NCI-H2029 (cell line): Measurements from ENCODE around the gene KMT2B.
A peak's percentile ranks its signal among the peaks of the same experiment; 100 is the strongest.
"Not testable (repeated sequence)": the region's sequence is repeated elsewhere in the genome, so short reads cannot be mapped to it uniquely, and the experiment has no call there.

Experiments
- DNase-seq: peaks from one replicate; lab custom pipeline; 2025; lab: John Stamatoyannopoulos, UW

KMT2B gene

DNA sequence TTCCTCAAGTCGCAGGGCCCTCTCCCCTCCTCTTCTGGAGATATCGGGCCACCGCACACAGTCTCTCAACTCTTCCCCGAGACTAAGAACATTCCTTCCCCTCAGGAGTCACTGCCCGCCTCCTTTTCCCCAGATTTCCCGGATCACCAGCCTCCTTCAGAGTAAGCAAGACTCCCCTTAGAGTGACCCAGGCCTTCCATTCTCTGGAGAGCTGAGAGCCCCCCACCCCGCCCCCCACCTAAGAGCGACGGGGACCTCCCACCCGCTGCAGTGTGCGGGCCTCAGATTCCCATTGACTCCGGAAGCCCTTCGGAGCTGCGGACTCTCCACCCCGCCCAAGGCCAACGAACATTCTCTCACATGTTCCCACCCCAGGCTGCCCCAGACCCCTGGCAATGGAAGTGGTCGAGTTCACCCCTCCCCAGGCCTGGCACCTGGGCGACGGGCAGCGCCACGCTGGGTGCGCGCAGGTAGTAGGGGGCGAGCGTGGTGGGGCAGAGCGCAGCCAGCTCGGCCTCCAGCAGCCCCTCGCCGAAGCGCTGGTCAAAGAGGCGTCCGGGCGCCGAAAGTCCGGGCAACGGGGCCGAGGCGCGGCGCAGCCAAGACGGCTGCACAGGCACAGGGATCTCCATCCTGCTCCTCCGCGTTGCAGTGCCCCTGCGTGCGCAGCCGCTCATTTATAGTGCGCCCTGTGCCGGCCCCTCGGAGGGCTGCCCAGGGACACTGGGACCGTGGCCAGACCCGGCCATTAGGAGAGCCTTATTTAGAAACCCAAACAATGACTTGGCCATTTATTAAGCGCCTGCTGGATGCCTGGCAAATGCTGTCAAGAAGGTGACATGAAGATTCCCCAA lies 38.8 kb downstream of the KMT2B start, which contains the start of gene HSPB6:
TSS of gene HSPB6 (minus strand) at position 653 of the 854 bp plus-strand sequence. CDS start at position 632, 21 bp downstream.
- no peak for DNase-seq

- peak; percentile 22 for DNase-seq
Measured at GRCh38 chr19:35757231-35757748, 39.5 kb downstream of the KMT2B start.

- peak; percentile 99 for DNase-seq
Measured at GRCh38 chr19:35757749-35758608, 40.2 kb downstream of the KMT2B start, which contains the start of gene PROSER3. Gene PROSER3 (plus strand): TSS chr19:35758176. CDS start chr19:35758216, 40 bp downstream.

GRCh38 chr19:35759697-35760096 lies 41.9 kb downstream of the KMT2B start:
- DNase-seq = no peak

GRCh38 chr19:35760711-35761349 lies 43.0 kb downstream of the KMT2B start:
- no peak for DNase-seq

DNA sequence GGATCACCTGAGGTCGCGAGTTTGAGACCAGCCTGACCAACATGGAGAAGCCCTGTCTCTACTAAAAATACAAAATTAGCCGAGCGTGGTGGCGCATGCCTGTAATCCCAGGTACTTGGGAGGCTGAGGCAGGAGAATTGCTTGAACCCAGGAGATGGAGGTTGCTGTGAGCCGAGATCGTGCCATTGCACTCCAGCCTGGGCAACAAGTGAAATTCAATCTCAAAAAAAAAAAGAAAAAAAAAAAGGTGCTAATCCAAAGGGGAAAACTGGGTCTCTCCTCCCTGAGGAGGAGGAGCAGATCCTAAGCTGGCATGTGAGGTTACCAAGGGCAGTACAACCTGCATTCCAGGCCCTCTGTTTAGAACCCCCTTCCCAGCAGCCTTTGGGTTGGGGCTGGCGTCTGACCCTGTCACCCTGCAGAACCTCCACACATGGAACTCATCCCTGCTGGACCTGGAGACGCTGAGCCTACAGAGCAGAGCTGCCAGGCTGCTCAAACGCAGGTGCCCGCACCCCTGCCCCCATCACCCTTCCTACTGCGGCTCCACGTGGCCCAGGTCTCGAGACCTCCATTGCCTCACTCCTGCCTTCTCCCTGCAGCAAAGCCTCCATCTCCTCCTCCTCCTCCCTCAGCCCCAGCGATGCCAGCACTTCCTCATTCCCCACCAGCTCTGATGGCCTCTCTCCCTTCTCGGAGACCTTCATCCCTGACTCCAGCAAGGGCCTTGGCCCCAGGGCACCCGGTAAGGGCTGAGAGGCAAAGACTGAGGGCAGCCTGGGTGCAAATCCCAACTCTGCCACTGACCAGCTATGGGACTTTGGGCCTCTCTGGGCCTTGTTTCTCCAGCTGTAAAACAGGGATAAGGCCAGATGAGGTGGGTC lies 46.9 kb downstream of the KMT2B start:
- DNase-seq = no peak

GRCh38 chr19:35766571-35767104 lies 48.8 kb downstream of the KMT2B start:
- no peak for DNase-seq

DNA sequence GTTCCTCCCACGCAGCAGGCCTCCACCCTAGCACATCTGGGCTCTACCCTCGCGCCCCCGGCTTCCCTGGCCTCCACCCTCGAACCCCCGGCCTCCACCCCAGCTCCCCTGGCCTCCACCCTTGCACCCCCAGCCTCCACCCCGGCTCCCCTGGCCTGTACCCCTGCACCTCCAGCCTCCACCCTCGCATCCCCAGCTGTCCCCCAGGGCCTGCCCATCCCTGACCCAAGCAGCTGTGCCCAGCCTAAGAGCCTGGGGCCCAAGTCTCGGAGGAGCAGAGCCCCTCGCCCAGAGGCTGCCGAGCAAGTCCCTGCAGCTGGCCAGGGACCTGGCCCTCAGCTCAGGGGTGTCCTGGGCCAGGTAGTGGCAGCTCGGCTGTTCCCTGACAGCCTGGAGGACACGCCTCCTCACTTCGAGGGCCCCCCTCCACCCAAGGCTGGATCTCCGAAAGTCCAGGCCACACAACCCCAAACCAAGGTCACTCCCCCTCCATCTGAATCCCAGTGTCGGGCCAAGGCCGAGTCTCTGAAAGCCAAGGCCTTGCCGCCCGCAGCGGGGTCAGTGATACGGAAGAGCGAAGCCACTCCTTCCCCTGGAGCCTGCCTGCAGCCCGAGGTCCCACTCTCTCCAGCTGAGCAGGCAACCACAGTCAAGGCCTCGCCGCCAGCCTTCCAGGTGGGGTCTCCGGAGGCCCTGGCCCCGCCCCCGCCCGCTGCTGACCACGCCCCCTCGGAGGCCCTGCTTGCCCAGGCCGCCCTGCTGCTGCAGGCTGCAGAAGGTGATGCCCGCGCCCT lies 49.7 kb downstream of the KMT2B start:
- DNase-seq = no peak

DNA sequence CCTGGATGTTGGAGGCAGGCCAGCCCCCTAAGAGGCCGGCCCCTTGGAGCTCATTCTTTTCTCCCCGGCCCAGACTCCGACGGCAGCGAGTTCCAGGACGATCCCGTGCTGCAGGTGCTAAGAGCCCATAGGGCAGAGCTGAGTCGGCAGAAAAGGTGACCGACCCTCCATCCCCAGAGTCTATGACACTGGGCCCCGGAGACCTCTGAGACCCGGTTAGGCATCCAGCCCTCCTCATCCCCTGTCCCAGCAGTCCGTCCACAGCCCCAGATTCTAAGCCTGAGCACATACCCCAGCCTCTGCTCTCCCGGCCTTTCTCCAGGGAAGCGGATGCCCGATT lies 50.2 kb downstream of the KMT2B start:
- DNase-seq = no peak

DNA sequence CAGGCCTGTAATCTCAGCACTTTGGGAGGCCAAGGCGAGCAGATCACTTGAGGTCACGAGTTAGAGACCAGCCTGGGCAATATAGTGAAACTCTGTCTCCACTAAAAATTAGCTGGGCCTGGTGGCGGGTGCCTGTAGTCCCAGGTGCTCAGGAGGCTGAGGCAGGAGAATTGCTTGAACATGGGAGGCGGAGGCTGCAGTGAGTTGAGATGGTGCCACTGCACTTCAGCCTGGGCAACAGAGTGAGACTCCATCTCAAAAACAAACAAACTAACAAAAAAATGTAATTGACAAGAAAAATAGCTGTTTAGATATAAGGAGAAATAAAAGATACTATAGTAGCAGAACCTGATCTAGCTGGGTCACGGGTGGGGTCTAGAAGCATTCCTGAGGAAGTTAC lies 54.6 kb downstream of the KMT2B start:
- DNase-seq = not testable (repeated sequence)

DNA sequence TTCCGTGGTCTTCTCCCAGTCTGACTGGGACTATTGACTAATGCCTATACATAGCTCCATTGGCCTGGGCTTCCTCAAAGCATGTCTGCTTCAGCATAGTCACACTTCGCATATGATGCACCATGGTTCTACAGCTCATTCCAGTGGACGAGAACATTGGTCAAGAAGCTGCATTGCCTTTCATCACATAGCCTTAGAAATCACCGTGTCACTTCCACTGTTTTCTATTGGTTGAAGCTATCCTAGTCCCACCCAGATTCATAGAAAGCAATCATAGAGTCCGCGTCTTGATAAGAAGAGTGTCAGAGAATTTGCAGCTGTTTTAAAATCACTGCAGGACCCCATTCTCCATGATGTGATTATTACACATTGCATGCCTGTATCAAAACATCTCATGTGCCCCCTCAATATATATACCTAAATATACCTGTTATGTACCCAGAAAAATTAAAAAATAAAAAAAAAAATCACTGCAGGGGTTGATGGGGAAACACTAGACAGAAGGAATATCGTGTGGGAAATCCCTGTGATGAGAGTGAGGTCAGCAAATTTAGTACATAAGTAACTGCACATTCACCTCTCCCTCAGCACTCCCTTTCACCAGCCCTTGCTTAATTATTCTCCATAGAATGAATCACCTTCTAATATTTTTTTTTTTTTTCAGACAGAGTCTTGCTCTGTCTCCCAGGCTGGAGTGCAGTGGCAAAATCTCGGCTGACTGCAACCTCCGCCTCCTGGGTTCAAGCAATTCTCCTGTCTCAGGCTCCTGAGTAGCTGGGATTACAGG lies 55.4 kb downstream of the KMT2B start:
- DNase-seq = no peak

DNA sequence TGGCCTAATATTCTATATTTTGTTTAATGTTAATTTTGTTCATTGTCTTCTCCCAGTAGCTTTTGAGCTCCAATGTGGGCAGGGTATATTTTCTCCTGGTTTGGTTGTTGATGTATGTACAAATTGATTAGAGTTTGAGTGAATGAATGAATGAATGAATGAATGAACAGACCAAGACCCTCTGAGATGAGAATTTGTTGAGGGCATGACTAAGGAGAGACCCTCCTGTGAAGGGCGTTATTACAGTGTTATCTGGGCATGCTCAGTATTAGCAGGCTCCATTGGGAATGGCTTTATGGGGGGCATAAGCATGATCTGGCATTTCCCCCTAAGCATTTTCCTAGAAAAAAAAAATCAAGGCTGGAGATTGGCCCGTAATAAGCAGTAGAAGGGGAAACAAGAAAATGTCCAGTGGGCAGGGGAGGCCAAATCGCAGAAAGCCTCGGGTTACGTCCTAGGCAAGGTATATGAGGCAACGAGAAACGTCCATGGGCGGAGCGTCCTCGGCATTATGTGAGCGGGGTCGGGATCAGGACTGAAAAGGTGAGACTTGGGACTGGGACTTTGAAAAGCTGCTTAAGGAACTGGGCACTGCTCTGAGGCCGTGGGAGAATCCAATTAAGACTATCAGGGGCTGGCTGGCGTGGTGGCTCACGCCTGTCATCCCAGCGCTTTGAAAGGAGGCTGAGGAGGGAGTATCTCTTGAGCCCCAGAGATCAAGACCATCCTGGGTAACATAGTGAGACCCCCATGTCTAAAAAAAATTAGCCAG lies 56.7 kb downstream of the KMT2B start:
- DNase-seq = no peak

DNA sequence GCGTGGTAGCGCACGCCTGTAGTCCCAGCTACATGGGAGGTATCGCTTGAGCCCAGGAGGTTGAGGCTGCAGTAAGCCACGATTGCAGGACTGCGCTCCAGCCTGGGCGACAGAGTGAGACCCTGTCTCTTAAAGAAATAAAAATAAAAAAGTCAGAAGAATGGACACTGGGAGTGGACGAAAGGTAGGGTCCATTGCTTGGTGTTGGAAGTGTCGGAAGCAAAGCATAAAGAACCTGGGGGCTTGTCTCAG lies 57.2 kb downstream of the KMT2B start:
- DNase-seq = no peak

GRCh38 chr19:35775298-35776101 lies 57.7 kb downstream of the KMT2B start, which contains the start of gene ARHGAP33:
Gene ARHGAP33 (plus strand): TSS chr19:35775564. CDS start chr19:35775659, 95 bp downstream.
- peak; percentile 99 for DNase-seq

DNA sequence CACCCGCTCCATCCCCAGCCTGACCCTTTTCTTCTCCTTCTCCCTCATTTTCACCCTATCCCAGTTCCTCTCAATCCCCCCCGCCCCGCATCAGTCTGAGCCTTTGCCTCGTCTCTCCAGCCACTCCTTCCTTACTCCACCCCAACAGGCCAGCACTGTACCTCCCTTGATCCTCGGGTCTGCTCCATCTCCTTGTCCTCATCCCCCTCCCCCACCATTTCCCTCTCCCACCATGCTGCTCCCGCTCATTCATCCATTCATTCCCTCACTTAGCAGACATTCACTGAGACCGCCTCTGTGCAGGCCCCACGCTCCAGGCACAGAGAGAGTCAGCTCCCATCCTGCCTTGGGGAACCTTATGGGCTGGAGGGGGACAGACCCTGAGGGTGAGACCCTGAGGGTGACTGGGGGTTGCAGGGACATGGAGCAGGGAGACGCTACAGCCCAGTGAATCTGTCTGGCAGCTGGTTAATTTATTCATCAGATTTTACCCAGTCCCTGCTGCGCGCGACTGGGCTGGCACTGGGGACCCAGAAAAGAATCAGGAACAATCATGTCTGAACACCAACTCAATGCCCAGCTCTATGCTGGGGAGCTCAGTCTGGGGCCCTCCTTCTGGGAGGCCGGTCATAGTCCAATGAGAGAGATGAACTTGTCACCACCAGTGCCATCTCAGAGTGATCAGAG lies 58.4 kb downstream of the KMT2B start:
- no peak for DNase-seq

GRCh38 chr19:35777086-35777841 lies 59.5 kb downstream of the KMT2B start:
- DNase-seq = no peak
